Measurements from ENCODE around the gene RPS6KA4.
A peak's percentile ranks its signal among the peaks of the same experiment; 100 is the strongest.

Gene RPS6KA4

GRCh38 chr11:64327375-64327774 lies 31.6 kb upstream of the RPS6KA4 start:
- DNase-seq (ENCODE audit: low read depth), result no peak

GRCh38 chr11:64327993-64328392 lies 31.0 kb upstream of the RPS6KA4 start:
- no peak for DNase-seq (ENCODE audit: low read depth)

- DNase-seq (ENCODE audit: low read depth), result no peak
These were observed 28.1 kb upstream of the RPS6KA4 start for GRCh38 chr11:64330888-64331287.

GRCh38 chr11:64331569-64332371 lies 27.2 kb upstream of the RPS6KA4 start:
- peak; percentile 41 for DNase-seq (ENCODE audit: low read depth)

- no peak for DNase-seq (ENCODE audit: low read depth)
These were observed 25.4 kb upstream of the RPS6KA4 start for GRCh38 chr11:64333556-64333955.

GRCh38 chr11:64334764-64335735 lies 23.9 kb upstream of the RPS6KA4 start:
- no peak for DNase-seq (ENCODE audit: low read depth)

- DNase-seq (ENCODE audit: low read depth), result no peak
These were observed 21.3 kb upstream of the RPS6KA4 start for GRCh38 chr11:64337538-64338249.

GRCh38 chr11:64338716-64339115 lies 20.2 kb upstream of the RPS6KA4 start:
- no peak for DNase-seq (ENCODE audit: low read depth)

- DNase-seq (ENCODE audit: low read depth), result no peak
These were observed 19.7 kb upstream of the RPS6KA4 start for GRCh38 chr11:64339286-64339685.

GRCh38 chr11:64339754-64340408 lies 19.1 kb upstream of the RPS6KA4 start, which contains the start of gene CCDC88B:
Gene CCDC88B (plus strand): TSS chr11:64340204. CDS start chr11:64340267, 63 bp downstream.
- peak; percentile 80 for DNase-seq (ENCODE audit: low read depth)

GRCh38 chr11:64340671-64341335 lies 18.2 kb upstream of the RPS6KA4 start:
- peak; percentile 50 for DNase-seq (ENCODE audit: low read depth)

GRCh38 chr11:64341429-64341828 lies 17.5 kb upstream of the RPS6KA4 start:
- no peak for DNase-seq (ENCODE audit: low read depth)

GRCh38 chr11:64341851-64342791 lies 16.8 kb upstream of the RPS6KA4 start:
- peak; percentile 79 for DNase-seq (ENCODE audit: low read depth)

- no peak for DNase-seq (ENCODE audit: low read depth)
These were observed 15.9 kb upstream of the RPS6KA4 start for GRCh38 chr11:64342869-64343745.

- no peak for DNase-seq (ENCODE audit: low read depth)
These were observed 15.0 kb upstream of the RPS6KA4 start for GRCh38 chr11:64343767-64344559.

- DNase-seq (ENCODE audit: low read depth), result no peak
These were observed 14.2 kb upstream of the RPS6KA4 start for GRCh38 chr11:64344787-64345186.

- no peak for DNase-seq (ENCODE audit: low read depth)
These were observed 11.6 kb upstream of the RPS6KA4 start for GRCh38 chr11:64347193-64347867.
